Activated CD4-positive, alpha-beta T cell treated with anti-CD3 and anti-CD28 coated beads for 48 hours (primary cell): ENCODE results near the gene MLYCD.

Experiments used
- DNase-seq: peaks from one replicate; pipeline ENCODE4 v3.0.0-alpha.2; 2020

Gene MLYCD

DNA sequence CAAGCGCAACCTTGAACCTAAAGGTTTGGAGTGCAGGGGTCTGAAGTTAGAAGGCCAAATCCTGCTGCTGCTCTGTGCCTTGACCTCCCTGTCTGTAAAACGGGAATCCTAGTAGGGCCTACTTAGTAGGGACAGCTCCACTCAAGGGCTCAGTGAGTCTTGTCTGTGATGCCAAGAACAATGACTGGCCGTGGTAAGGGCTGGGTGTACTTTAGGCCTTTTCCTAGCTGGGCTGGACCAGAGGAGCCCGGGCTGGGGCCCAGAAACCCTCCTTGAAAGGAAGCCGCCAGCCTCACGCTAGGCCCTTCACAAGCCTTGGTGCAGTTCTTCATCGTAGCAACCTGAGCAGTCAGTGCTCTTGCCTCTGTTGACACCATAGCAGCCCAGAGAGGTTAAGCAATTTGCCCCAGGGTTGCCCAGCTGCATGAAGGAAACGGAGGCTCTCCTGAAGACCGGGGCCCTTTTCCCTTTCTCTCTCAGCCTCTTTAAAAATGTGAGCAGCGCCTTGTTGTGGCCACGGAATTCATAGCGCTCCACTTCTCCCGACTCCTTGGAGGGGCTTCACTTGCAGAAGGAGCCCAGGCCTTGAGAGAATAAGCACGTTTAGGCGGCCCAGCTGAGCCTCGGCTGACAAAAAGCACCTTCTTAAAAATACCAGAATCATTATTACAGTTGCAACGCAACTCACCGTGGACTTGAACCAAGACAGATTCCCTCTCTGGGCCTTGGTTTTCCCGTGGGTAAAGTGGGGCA is 73.5 kb downstream of the MLYCD start:
- no peak for DNase-seq

DNA sequence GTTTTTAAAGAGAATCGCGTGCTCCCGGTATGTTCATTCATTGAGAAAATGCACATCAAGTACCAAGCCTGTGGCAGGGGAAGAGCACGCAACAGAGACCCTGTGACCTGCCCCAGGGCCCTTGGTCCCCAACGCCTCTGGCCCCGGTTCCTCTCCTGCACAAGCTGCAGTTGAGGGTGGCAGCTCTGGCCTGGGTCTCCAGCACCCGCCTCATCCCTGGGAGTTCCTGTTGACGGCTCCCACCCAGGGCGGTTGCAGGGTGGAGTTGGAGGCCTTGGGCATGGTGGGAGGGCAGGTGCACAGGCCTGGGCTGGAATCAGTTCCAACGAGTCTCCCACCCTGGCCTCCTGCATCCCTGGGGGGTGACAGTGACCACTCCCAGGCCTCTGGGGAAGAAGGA is 74.2 kb downstream of the MLYCD start:
- DNase-seq, result no peak

GRCh38 chr16:83973581-83974385 is 74.9 kb downstream of the MLYCD start:
- no peak for DNase-seq

- DNase-seq, result no peak
Measured at GRCh38 chr16:83974475-83974874, 75.6 kb downstream of the MLYCD start.

DNA sequence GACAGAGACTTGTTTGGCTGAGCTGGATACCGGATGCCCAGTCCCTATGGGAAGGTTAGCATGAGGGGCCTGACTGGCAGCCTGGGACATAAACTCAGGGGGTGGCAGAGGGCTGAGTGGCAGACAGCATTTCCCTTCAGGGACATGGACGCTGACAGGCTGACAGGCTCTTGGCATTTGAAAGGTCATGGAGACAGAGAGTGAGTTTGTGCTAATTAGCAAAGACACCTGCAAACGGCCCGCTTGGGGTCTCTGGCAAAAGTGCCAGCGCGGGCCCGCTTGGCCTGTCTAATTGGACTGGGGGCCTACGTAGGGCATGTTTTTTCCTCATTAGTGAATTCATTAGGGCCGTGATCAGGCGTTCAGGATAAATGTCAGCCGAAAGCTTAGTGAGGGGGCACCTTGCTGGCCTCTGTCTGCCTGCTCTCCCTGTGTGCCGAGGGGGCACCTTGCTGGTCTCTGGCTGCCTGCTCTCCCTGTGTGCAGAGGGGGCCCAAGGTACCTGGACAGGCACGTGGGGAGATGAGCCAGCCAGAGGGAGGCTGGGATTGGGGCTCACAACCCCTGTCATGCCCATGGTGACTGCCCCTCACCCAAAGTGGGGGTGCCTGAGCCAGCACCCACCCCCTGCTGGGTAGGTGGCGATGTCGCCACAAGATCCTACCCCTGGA is 76.8 kb downstream of the MLYCD start:
- no peak for DNase-seq
